HCT116 (cell line): ENCODE results near the gene TSSK6.

Source experiments
- CTCF ChIP-seq, 3 experiments: fragments of 200-600 bp in 1 of 3; sonication (generic) in 1 of 3; IDR thresholded peaks in 2 of 3; conservative IDR thresholded peaks in 1 of 3; 2 replicates each; pipeline ENCODE4 v1.5.1; 2012 to 2017; ENCODE audit warnings: low read depth in 2 of 3, low read length in 2 of 3, antibody characterized with exemption in 1 of 3, borderline replicate concordance in 1 of 3, control low read depth in 1 of 3, mild to moderate bottlenecking in 1 of 3, mixed read lengths in 1 of 3, mixed run types in 1 of 3, moderate library complexity in 1 of 3; ENCODE audit not compliant: insufficient read depth in 1 of 3
- EZH2phosphoT487 ChIP-seq: fragments of 200-600 bp; IDR thresholded peaks from 2 replicates; pipeline ENCODE4 v1.6.1; 2018; ENCODE audit warnings: antibody characterized with exemption, borderline replicate concordance
- POLR2A ChIP-seq: IDR thresholded peaks from 2 replicates; pipeline ENCODE4 v1.7.0; 2011; ENCODE audit warnings: borderline replicate concordance; ENCODE audit not compliant: insufficient read depth, insufficient read length; ENCODE audit errors: extremely low read depth
- POLR2AphosphoS5 ChIP-seq: IDR thresholded peaks from 2 replicates; pipeline ENCODE4 v1.6.1; 2011; ENCODE audit warnings: mild to moderate bottlenecking, low read depth, low read length, moderate library complexity
- TCF7L2 ChIP-seq: IDR thresholded peaks from 2 replicates; pipeline ENCODE4 v1.7.0; 2011; ENCODE audit warnings: borderline replicate concordance, inconsistent platforms; ENCODE audit not compliant: insufficient read depth, insufficient read length; ENCODE audit errors: extremely low read depth
- YY1 ChIP-seq: IDR thresholded peaks from 2 replicates; pipeline ENCODE4 v1.6.1; 2011; ENCODE audit warnings: low read length, low read depth, moderate library complexity, mild to moderate bottlenecking; ENCODE audit not compliant: insufficient replicate concordance; ENCODE audit errors: extremely low read depth
- ZFX ChIP-seq: fragments of 450-650 bp; IDR thresholded peaks from 2 replicates; pipeline ENCODE4 v1.6.1; 2017
- ZNF274 ChIP-seq: fragments of 200-500 bp; sonication (Bioruptor generic); IDR thresholded peaks from 2 replicates; pipeline ENCODE4 v1.6.1; 2014; ENCODE audit warnings: mild to moderate bottlenecking, low read depth, low read length, inconsistent platforms
- TF ChIP-seq, protein P1 (sequence below): IDR thresholded peaks from 2 replicates; pipeline ENCODE4 v1.6.1; 2011; ENCODE audit warnings: mild to moderate bottlenecking, low read length, moderate library complexity; ENCODE audit not compliant: insufficient replicate concordance; ENCODE audit errors: extremely low read depth

GRCh38 chr19:19492026-19492610 lies 23.2 kb downstream of the TSSK6 start:
- TF ChIP-seq CTCF (IDR thresholded peaks at IDR 0.05 in 2 of 3, conservative IDR thresholded peaks at IDR 0.05 in 1 of 3; ENCODE audit: borderline replicate concordance in 1 of 3, insufficient read depth in 1 of 3, low read depth in 2 of 3, low read length in 2 of 3) (no peak), POLR2A (no peak), POLR2AphosphoS5 (no peak), ZFX (no peak), TCF7L2 (no peak), EZH2phosphoT487 (no peak), YY1 (no peak), ZNF274 (no peak)
- TF ChIP-seq, protein P1, sequence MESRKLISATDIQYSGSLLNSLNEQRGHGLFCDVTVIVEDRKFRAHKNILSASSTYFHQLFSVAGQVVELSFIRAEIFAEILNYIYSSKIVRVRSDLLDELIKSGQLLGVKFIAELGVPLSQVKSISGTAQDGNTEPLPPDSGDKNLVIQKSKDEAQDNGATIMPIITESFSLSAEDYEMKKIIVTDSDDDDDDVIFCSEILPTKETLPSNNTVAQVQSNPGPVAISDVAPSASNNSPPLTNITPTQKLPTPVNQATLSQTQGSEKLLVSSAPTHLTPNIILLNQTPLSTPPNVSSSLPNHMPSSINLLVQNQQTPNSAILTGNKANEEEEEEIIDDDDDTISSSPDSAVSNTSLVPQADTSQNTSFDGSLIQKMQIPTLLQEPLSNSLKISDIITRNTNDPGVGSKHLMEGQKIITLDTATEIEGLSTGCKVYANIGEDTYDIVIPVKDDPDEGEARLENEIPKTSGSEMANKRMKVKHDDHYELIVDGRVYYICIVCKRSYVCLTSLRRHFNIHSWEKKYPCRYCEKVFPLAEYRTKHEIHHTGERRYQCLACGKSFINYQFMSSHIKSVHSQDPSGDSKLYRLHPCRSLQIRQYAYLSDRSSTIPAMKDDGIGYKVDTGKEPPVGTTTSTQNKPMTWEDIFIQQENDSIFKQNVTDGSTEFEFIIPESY, result no peak
